HepG2 (cell line): ENCODE results near the gene SLC9A5. TPM values are rescaled to one million over a fixed set of nuclear protein-coding genes. Genes with fewer than 3 reads are reported as not detected.

ENCODE experiments used
- ATF6 ChIP-seq: sonication (generic); formaldehyde crosslinking; conservative IDR thresholded peaks from 2 replicates; pipeline ENCODE4 v1.4.0; 2020; ENCODE audit warnings: missing genetic modification reagents
- HNF1B ChIP-seq: sonication (generic); formaldehyde crosslinking; IDR thresholded peaks from 2 replicates; pipeline ENCODE4 v1.5.1; 2020; ENCODE audit warnings: mild to moderate bottlenecking, moderate library complexity, missing genetic modification reagents
- MEIS2 ChIP-seq: sonication (generic); formaldehyde crosslinking; IDR thresholded peaks from 2 replicates; pipeline ENCODE4 v1.9.0; 2021; ENCODE audit warnings: mild to moderate bottlenecking, missing genetic modification reagents
- MTA1 ChIP-seq: sonication (generic); formaldehyde crosslinking; IDR thresholded peaks from 2 replicates; pipeline ENCODE4 v1.4.0; 2020; ENCODE audit warnings: missing genetic modification reagents, mild to moderate bottlenecking, borderline replicate concordance
- MXI1 ChIP-seq: IDR thresholded peaks from 3 replicates; pipeline ENCODE4 v1.6.1; 2012; ENCODE audit warnings: low read depth, low read length, inconsistent platforms, borderline replicate concordance
- NFAT5 ChIP-seq: sonication (generic); formaldehyde crosslinking; IDR thresholded peaks from 2 replicates; pipeline ENCODE4 v1.4.0; 2020; ENCODE audit warnings: missing genetic modification reagents
- PATZ1 ChIP-seq: sonication (generic); formaldehyde crosslinking; IDR thresholded peaks from 2 replicates; pipeline ENCODE4 v1.4.0; 2020; ENCODE audit warnings: missing genetic modification reagents
- POGK ChIP-seq: sonication (generic); formaldehyde crosslinking; conservative IDR thresholded peaks from 2 replicates; pipeline ENCODE4 v1.8.0; 2022; ENCODE audit warnings: mild to moderate bottlenecking, moderate library complexity, missing genetic modification reagents
- YEATS4 ChIP-seq: sonication (generic); formaldehyde crosslinking; IDR thresholded peaks from 2 replicates; pipeline ENCODE4 v1.4.0; 2020; ENCODE audit warnings: missing genetic modification reagents, borderline replicate concordance
- ZNF362 ChIP-seq: sonication (generic); formaldehyde crosslinking; IDR thresholded peaks from 2 replicates; pipeline ENCODE4 v1.4.0; 2020; ENCODE audit warnings: missing genetic modification reagents, mild to moderate bottlenecking, borderline replicate concordance
- ZNF543 ChIP-seq: sonication (generic); formaldehyde crosslinking; IDR thresholded peaks from 2 replicates; pipeline ENCODE4 v1.4.0; 2020; ENCODE audit warnings: mild to moderate bottlenecking, missing genetic modification reagents
- polyA plus RNA-seq, 8 experiments: library from polyadenylated mRNA; depleted of rRNA in 3 of 8; stranded (reverse) in 7 of 8; unstranded in 1 of 8; fragments of >200 nt; fragmentation: Illumina TruSeq in 4 of 8; extraction: Trizol in 4 of 8; gene quantifications; 2 replicates each; pipeline versions ENCODE4 v1.2.1 to v1.2.3, GENCODE V29; 2011 to 2016; ENCODE audit warnings: low read depth in 4 of 8, missing spikeins in 1 of 8, mixed read lengths in 1 of 8; ENCODE audit not compliant: insufficient read depth in 1 of 8
- total RNA-seq, 5 experiments: library from RNA; depleted of rRNA; stranded (reverse); fragments of >200 nt; fragmentation: Illumina TruSeq; extraction: Trizol; gene quantifications; 2 replicates each; pipeline ENCODE4 v1.2.3, GENCODE V29; 2016; ENCODE audit warnings: low read depth in 1 of 5

Gene SLC9A5
- total and polyA plus RNA-seq, 2 of the 13 experiments (the other 11 are each of a cell fraction or from before 2014, with no cell fraction given), result 0.58 to 1.4 TPM

GRCh38 chr16:67284699-67285646, 36.2 kb downstream of the SLC9A5 start (continued):
- TF ChIP-seq POGK (CRISPR knock-in tag), result 0 out of 2 replicates have a peak, but pooled peaks have one; percentile 25
- TF ChIP-seq YEATS4 (CRISPR knock-in tag), result peak; percentile 31; the same call in 1 of the 2 replicates
- 0 out of 3 replicates have a peak, but pooled peaks have one; percentile 19 for TF ChIP-seq MXI1
- no peak for TF ChIP-seq ZNF543 (CRISPR knock-in tag)
- peak; percentile 60; the same call in 1 of the 2 replicates for TF ChIP-seq MEIS2 (CRISPR knock-in tag)
- peak; percentile 37; the same call in 1 of the 2 replicates for TF ChIP-seq PATZ1 (CRISPR knock-in tag)
- peak; percentile 60 for TF ChIP-seq HNF1B (CRISPR knock-in tag)
- no peak for TF ChIP-seq ZNF362
- no peak for TF ChIP-seq ATF6
- TF ChIP-seq NFAT5, result 0 out of 2 replicates have a peak, but pooled peaks have one; percentile 46
- TF ChIP-seq MTA1 (CRISPR knock-in tag), result peak; percentile 86; the same call in 1 of the 2 replicates
